GM23248 (cell line): Measurements from ENCODE around the gene CLPX. TPM values are rescaled to one million over a fixed set of nuclear protein-coding genes. Genes with fewer than 3 reads are reported as not detected.

Experiments
- DNase-seq: peaks from one replicate; pipeline ENCODE4 v3.0.0-alpha.2; 2015
- H2AFZ ChIP-seq: fragments of 200-600 bp; sonication (generic); 2 replicates; pipeline ENCODE4 v1.6.1; 2016; ENCODE audit warnings: antibody characterized with exemption
- H3F3A ChIP-seq: fragments of 200-600 bp; sonication (generic); 2 replicates; pipeline ENCODE4 v1.6.1; 2016; ENCODE audit warnings: mild to moderate bottlenecking, antibody characterized with exemption, mixed run types; ENCODE audit not compliant: insufficient read depth
- H3K27ac ChIP-seq: fragments of 200-600 bp; sonication (generic); 2 replicates; pipeline ENCODE4 v1.5.1; 2016; ENCODE audit warnings: mild to moderate bottlenecking
- H3K27me3 ChIP-seq: fragments of 200-600 bp; sonication (generic); replicated peaks from 2 replicates; pipeline ENCODE4 v1.6.1; 2016; ENCODE audit warnings: mild to moderate bottlenecking; ENCODE audit not compliant: insufficient read depth
- H3K36me3 ChIP-seq: fragments of 200-600 bp; sonication (generic); 2 replicates; pipeline ENCODE4 v1.6.1; 2016; ENCODE audit warnings: low read depth, mild to moderate bottlenecking
- H3K4me1 ChIP-seq: fragments of 200-600 bp; sonication (generic); 2 replicates; pipeline ENCODE4 v1.6.1; 2016; ENCODE audit warnings: mild to moderate bottlenecking; ENCODE audit not compliant: insufficient read depth
- H3K4me2 ChIP-seq: fragments of 200-600 bp; sonication (generic); one replicate; pipeline ENCODE4 v1.6.1; 2016; ENCODE audit warnings: mild to moderate bottlenecking; ENCODE audit not compliant: unreplicated experiment
- H3K4me3 ChIP-seq: fragments of 200-600 bp; sonication (generic); 2 replicates; pipeline ENCODE4 v1.5.1; 2016; ENCODE audit warnings: mild to moderate bottlenecking
- H3K79me2 ChIP-seq: fragments of 200-600 bp; sonication (generic); 2 replicates; pipeline ENCODE4 v1.6.1; 2016; ENCODE audit warnings: mild to moderate bottlenecking; ENCODE audit not compliant: insufficient read depth
- H3K9ac ChIP-seq: fragments of 200-600 bp; sonication (generic); 2 replicates; pipeline ENCODE4 v1.6.1; 2016; ENCODE audit warnings: mild to moderate bottlenecking
- H3K9me2 ChIP-seq: fragments of 200-600 bp; sonication (generic); 2 replicates; pipeline ENCODE4 v1.6.1; 2016; ENCODE audit warnings: mixed run types, mild to moderate bottlenecking, moderate library complexity; ENCODE audit not compliant: insufficient read depth
- H3K9me3 ChIP-seq: fragments of 200-600 bp; sonication (generic); one replicate; pipeline ENCODE4 v1.6.1; 2017; ENCODE audit warnings: low read depth
- H4K20me1 ChIP-seq: fragments of 200-600 bp; sonication (generic); 2 replicates; pipeline ENCODE4 v1.6.0; 2016; ENCODE audit not compliant: insufficient read depth
- EZH2 ChIP-seq: fragments of 200-600 bp; sonication (generic); IDR thresholded peaks from 2 replicates; pipeline ENCODE4 v1.6.1; 2018; ENCODE audit warnings: antibody characterized with exemption, mild to moderate bottlenecking; ENCODE audit not compliant: insufficient read depth, poor library complexity, severe bottlenecking
- EZH2phosphoT487 ChIP-seq: fragments of 200-600 bp; sonication (generic); IDR thresholded peaks from 2 replicates; pipeline ENCODE4 v1.6.1; 2018; ENCODE audit warnings: antibody characterized with exemption, moderate library complexity, mild to moderate bottlenecking, low read depth; ENCODE audit not compliant: insufficient read depth
- WGBS, 2 experiments: methylation state at CpG; one replicate each; pipeline ENCODE4 v1.1.6; 2015 to 2017; ENCODE audit warnings: low lambda C conversion rate in 2 of 2, low coverage in 1 of 2; ENCODE audit errors: missing lambda C conversion rate in 2 of 2; 5-methylcytosine and 5-hydroxymethylcytosine counted together
- in situ Hi-C: fragments of 300-500 bp; cut with MboI; formaldehyde crosslinking; loops from 2 replicates; pipeline ENCODE4 v1.15.0; 2020
- polyA plus RNA-seq: library from polyadenylated mRNA; unstranded; fragments of >200 nt; fragmentation: Nextera tagmentation; extraction: Ambion mirVana; gene quantifications from 2 replicates; pipeline ENCODE4 v1.2.1, GENCODE V29; 2016
- total RNA-seq: library from RNA; depleted of rRNA; stranded (reverse); fragments of >200 nt; shearing (Covaris generic); gene quantifications from 2 replicates; pipeline ENCODE4 v1.2.3, GENCODE V29; 2014

The CLPX gene
- total and polyA plus RNA-seq, 2 experiments from 2014 or later, result 22.8 to 33.1 TPM

GRCh38 chr15:65163041-65163440, 22.1 kb downstream of the CLPX start:
- peaks cover 66% of the 10 kb centered on the region for H3K36me3 ChIP-seq
- 0 out of 2 replicates have a peak, but pooled peaks cover 3% of the 10 kb centered on the region for H3K4me1 ChIP-seq
- peaks cover 6% of the 10 kb centered on the region; the same call in 1 of the 2 replicates for H4K20me1 ChIP-seq
- TF ChIP-seq EZH2 (no peak), EZH2phosphoT487 (no peak)
- no peaks in the 10 kb centered on the region for H3K9me2 ChIP-seq
- H3K79me2 ChIP-seq, result peaks cover 86% of the 10 kb centered on the region
- in situ Hi-C loops, result no loop called here
- peak; percentile 46 for DNase-seq
- no peaks in the 10 kb centered on the region for H3K27me3 ChIP-seq
- H3K4me3 ChIP-seq, result no peak overlapping the region
- no peak overlapping the region for H2AFZ ChIP-seq
- no peak overlapping the region for H3K27ac ChIP-seq
- no peaks in the 10 kb centered on the region for H3K9me3 ChIP-seq
- 0 out of 2 replicates have a peak, but pooled peaks cover 6% of the 10 kb centered on the region for H3F3A ChIP-seq
- WGBS, 2 experiments, result 70 to 76% methylated on average over 4 of the region's 4 CpGs
- no peak overlapping the region for H3K9ac ChIP-seq
- no peak overlapping the region for H3K4me2 ChIP-seq

GRCh38 chr15:65156692-65157091, 28.4 kb downstream of the CLPX start:
- H3K27ac ChIP-seq, result no peak overlapping the region
- 67% methylated on average over 5 of the region's 5 CpGs for WGBS, 2 experiments
- no peak overlapping the region for H3K4me3 ChIP-seq
- no peaks in the 10 kb centered on the region for H3K9me2 ChIP-seq
- no peaks in the 10 kb centered on the region; the same call in 1 of the 2 replicates for H4K20me1 ChIP-seq
- peaks cover 83% of the 10 kb centered on the region for H3K36me3 ChIP-seq
- in situ Hi-C loops, result no loop called here
- no peak overlapping the region for H3K4me2 ChIP-seq
- H3K9ac ChIP-seq, result no peak overlapping the region
- peaks cover 44% of the 10 kb centered on the region for H3K79me2 ChIP-seq
- H2AFZ ChIP-seq, result no peak overlapping the region
- peaks cover 17% of the 10 kb centered on the region; the same call in 1 of the 2 replicates for H3F3A ChIP-seq
- no peaks in the 10 kb centered on the region for H3K9me3 ChIP-seq
- H3K27me3 ChIP-seq, result no peaks in the 10 kb centered on the region
- H3K4me1 ChIP-seq, result no peaks in the 10 kb centered on the region
- DNase-seq, result no peak
- no peak for TF ChIP-seq EZH2
- TF ChIP-seq EZH2phosphoT487, result no peak

GRCh38 chr15:65154720-65155119, 30.4 kb downstream of the CLPX start:
- H3K36me3 ChIP-seq, result peaks cover 87% of the 10 kb centered on the region

GRCh38 chr15:65147902-65148301, 37.2 kb downstream of the CLPX start:
- WGBS, 2 experiments, result 82 to 84% methylated on average over 3 of the region's 3 CpGs
- DNase-seq, result no peak
- H3K27ac ChIP-seq, result no peak overlapping the region
- H3K4me3 ChIP-seq, result no peak overlapping the region
- no peak overlapping the region for H3K4me2 ChIP-seq
- H3K9me2 ChIP-seq, result no peaks in the 10 kb centered on the region
- in situ Hi-C loops, result no loop called here
- no peaks in the 10 kb centered on the region for H4K20me1 ChIP-seq
- H2AFZ ChIP-seq, result no peak overlapping the region
- H3F3A ChIP-seq, result peaks cover 10% of the 10 kb centered on the region; the same call in 1 of the 2 replicates
- no peak for TF ChIP-seq EZH2phosphoT487
- no peak for TF ChIP-seq EZH2
- H3K4me1 ChIP-seq, result no peaks in the 10 kb centered on the region
- H3K9ac ChIP-seq, result no peak overlapping the region
- H3K27me3 ChIP-seq, result no peaks in the 10 kb centered on the region
- H3K9me3 ChIP-seq, result no peaks in the 10 kb centered on the region
- no peaks in the 10 kb centered on the region for H3K79me2 ChIP-seq
- peaks cover 50% of the 10 kb centered on the region for H3K36me3 ChIP-seq

More at GRCh38 chr15:65154720-65155119, 30.4 kb downstream of the CLPX start:
- no peaks in the 10 kb centered on the region for H3K27me3 ChIP-seq
- H3K27ac ChIP-seq, result no peak overlapping the region
- peaks cover 27% of the 10 kb centered on the region for H3K79me2 ChIP-seq
- no peak overlapping the region for H2AFZ ChIP-seq
- TF ChIP-seq EZH2phosphoT487 (no peak), EZH2 (no peak)
- DNase-seq, result no peak
- peaks cover 17% of the 10 kb centered on the region; the same call in 1 of the 2 replicates for H3F3A ChIP-seq
- H3K9ac ChIP-seq, result no peak overlapping the region
- no peaks in the 10 kb centered on the region for H3K9me2 ChIP-seq
- no peaks in the 10 kb centered on the region for H4K20me1 ChIP-seq
- no peak overlapping the region for H3K4me2 ChIP-seq
- no peaks in the 10 kb centered on the region for H3K9me3 ChIP-seq
- in situ Hi-C loops, result no loop called here
- H3K4me3 ChIP-seq, result no peak overlapping the region
- no peaks in the 10 kb centered on the region for H3K4me1 ChIP-seq
- 61 to 62% methylated on average over 6 of the region's 6 CpGs for WGBS, 2 experiments
